BE2C (cell line): ENCODE measurements around the gene TBKBP1.

ENCODE experiments used
- DNase-seq: peaks from one replicate; pipeline ENCODE4 v3.0.0-alpha.2; 2020
- H3K27me3 ChIP-seq: fragments of 250-450 bp; sonication (Bioruptor Pico); 2 replicates; pipeline ENCODE4 v1.5.1; 2020; ENCODE audit warnings: mild to moderate bottlenecking
- H3K36me3 ChIP-seq: fragments of 250-450 bp; sonication (Bioruptor Pico); 2 replicates; pipeline ENCODE4 v1.5.1; 2020; ENCODE audit warnings: mild to moderate bottlenecking
- H3K4me1 ChIP-seq: fragments of 250-450 bp; sonication (Bioruptor Pico); 2 replicates; pipeline ENCODE4 v1.5.1; 2020
- H3K4me3 ChIP-seq: 2 replicates; pipeline ENCODE4 v1.5.1; 2011; ENCODE audit warnings: low read depth, low read length
- H3K9me3 ChIP-seq: fragments of 250-450 bp; sonication (Bioruptor Pico); 2 replicates; pipeline ENCODE4 v1.5.1; 2020
- CTCF ChIP-seq: IDR thresholded peaks from 2 replicates; pipeline ENCODE4 v1.5.1; 2012; ENCODE audit warnings: mild to moderate bottlenecking, low read depth, low read length

The TBKBP1 gene

GRCh38 chr17:47687748-47688147 lies 6.2 kb upstream of the TBKBP1 start:
- H3K27me3 ChIP-seq: no peaks in the 10 kb centered on the region
- H3K4me1 ChIP-seq: peaks cover 2% of the 10 kb centered on the region; the same call in 1 of the 2 replicates
- H3K9me3 ChIP-seq: no peaks in the 10 kb centered on the region
- TF ChIP-seq CTCF: no peak
- peaks cover 29% of the 10 kb centered on the region for H3K36me3 ChIP-seq
- DNase-seq: no peak
- H3K4me3 ChIP-seq: no peak overlapping the region

- Histone ChIP-seq H3K4me3 (no peak overlapping the region), H3K36me3 (peaks cover 9% of the 10 kb centered on the region), H3K27me3 (no peaks in the 10 kb centered on the region), H3K9me3 (no peaks in the 10 kb centered on the region), H3K4me1 (peaks cover 10% of the 10 kb centered on the region)
- TF ChIP-seq CTCF: no peak
- no peak for DNase-seq
Measured at GRCh38 chr17:47690121-47690520, 3.8 kb upstream of the TBKBP1 start.

- no peak for DNase-seq
- TF ChIP-seq CTCF: no peak
- Histone ChIP-seq H3K4me1 (peaks cover 10% of the 10 kb centered on the region), H3K4me3 (no peak overlapping the region; the same call in 1 of the 2 replicates), H3K36me3 (peaks cover 5% of the 10 kb centered on the region), H3K9me3 (no peaks in the 10 kb centered on the region), H3K27me3 (no peaks in the 10 kb centered on the region)
Measured at GRCh38 chr17:47692137-47692894, 1.6 kb upstream of the TBKBP1 start.

- no peak for DNase-seq
- TF ChIP-seq CTCF: no peak
- H3K27me3 ChIP-seq: no peaks in the 10 kb centered on the region
- peak overlapping the region; percentile 68 for H3K4me3 ChIP-seq
- H3K4me1 ChIP-seq: peaks cover 9% of the 10 kb centered on the region
- peaks cover 5% of the 10 kb centered on the region; the same call in 1 of the 2 replicates for H3K36me3 ChIP-seq
- H3K9me3 ChIP-seq: no peaks in the 10 kb centered on the region
Measured at GRCh38 chr17:47692895-47693730, 848 bp upstream of the TBKBP1 start.

- Histone ChIP-seq H3K27me3 (no peaks in the 10 kb centered on the region), H3K4me1 (peaks cover 9% of the 10 kb centered on the region), H3K36me3 (peaks cover 9% of the 10 kb centered on the region), H3K9me3 (no peaks in the 10 kb centered on the region), H3K4me3 (peak overlapping the region; percentile 68)
- no peak for TF ChIP-seq CTCF
- DNase-seq: no peak
Measured at GRCh38 chr17:47694581-47695428, 844 bp downstream of the TBKBP1 start.
